ENCODE measurements around the gene CDT1. TPM values are rescaled to one million over a fixed set of nuclear protein-coding genes. Genes with fewer than 3 reads are reported as not detected.
A peak's percentile ranks its signal among the peaks of the same experiment; 100 is the strongest.

Gene CDT1
- total and polyA plus RNA-seq, 2 experiments from 2014 or later, result 5.1 to 5.2 TPM

DNA sequence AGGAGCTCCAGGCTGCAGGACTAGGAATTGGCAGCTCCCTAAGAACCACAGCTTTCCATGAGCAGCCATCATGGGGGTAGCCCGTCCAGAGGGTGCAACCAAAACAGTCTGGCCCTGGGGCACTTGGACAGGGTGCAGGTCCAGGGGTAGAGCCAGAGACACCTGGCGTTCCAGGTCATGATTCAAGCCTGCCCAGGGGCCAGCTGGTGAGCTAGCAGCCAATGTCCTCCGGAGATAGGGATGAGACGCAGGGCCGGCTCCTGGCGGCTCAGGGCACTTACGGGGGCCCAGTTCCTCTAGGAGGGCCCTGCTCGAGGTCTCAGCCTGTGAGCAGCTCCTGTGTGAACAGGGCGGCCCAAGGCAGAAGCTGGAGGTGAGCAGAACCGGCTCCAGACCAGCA is 40.6 kb upstream of the CDT1 start:
- Histone ChIP-seq H3K4me3 (no peak overlapping the region), H3K27me3 (no peaks in the 10 kb centered on the region), H3K4me2 (no peak overlapping the region), H4K20me1 (ENCODE audit: insufficient read depth, poor library complexity, severe bottlenecking) (peaks cover 15% of the 10 kb centered on the region), H3K9me3 (ENCODE audit: low read depth) (no peaks in the 10 kb centered on the region), H3K9me2 (replicated peaks; ENCODE audit: insufficient read depth) (no peaks in the 10 kb centered on the region), H3K27ac (peak overlapping the region; percentile 68), H3K36me3 (replicated peaks; ENCODE audit: insufficient read depth, low read depth) (no peaks in the 10 kb centered on the region), H3K4me1 (ENCODE audit: insufficient read depth) (peaks cover 40% of the 10 kb centered on the region), H3K79me2 (peaks cover 48% of the 10 kb centered on the region), H2AFZ (no peak overlapping the region)
- WGBS (ENCODE audit: low lambda C conversion rate, missing lambda C conversion rate), result 66% methylated on average over 10 of the region's 10 CpGs
- TF ChIP-seq, protein P1, sequence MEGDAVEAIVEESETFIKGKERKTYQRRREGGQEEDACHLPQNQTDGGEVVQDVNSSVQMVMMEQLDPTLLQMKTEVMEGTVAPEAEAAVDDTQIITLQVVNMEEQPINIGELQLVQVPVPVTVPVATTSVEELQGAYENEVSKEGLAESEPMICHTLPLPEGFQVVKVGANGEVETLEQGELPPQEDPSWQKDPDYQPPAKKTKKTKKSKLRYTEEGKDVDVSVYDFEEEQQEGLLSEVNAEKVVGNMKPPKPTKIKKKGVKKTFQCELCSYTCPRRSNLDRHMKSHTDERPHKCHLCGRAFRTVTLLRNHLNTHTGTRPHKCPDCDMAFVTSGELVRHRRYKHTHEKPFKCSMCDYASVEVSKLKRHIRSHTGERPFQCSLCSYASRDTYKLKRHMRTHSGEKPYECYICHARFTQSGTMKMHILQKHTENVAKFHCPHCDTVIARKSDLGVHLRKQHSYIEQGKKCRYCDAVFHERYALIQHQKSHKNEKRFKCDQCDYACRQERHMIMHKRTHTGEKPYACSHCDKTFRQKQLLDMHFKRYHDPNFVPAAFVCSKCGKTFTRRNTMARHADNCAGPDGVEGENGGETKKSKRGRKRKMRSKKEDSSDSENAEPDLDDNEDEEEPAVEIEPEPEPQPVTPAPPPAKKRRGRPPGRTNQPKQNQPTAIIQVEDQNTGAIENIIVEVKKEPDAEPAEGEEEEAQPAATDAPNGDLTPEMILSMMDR (IDR thresholded peaks at IDR 0.05; ENCODE audit: poor library complexity), result no peak
- TF ChIP-seq EZH2phosphoT487 (IDR thresholded peaks at IDR 0.05; ENCODE audit: low read depth, severe bottlenecking, unreplicated experiment) (no peak), EZH2 (IDR thresholded peaks at IDR 0.05; ENCODE audit: borderline replicate concordance) (no peak)
- no peak for DNase-seq (ENCODE audit: low spot score)

DNA sequence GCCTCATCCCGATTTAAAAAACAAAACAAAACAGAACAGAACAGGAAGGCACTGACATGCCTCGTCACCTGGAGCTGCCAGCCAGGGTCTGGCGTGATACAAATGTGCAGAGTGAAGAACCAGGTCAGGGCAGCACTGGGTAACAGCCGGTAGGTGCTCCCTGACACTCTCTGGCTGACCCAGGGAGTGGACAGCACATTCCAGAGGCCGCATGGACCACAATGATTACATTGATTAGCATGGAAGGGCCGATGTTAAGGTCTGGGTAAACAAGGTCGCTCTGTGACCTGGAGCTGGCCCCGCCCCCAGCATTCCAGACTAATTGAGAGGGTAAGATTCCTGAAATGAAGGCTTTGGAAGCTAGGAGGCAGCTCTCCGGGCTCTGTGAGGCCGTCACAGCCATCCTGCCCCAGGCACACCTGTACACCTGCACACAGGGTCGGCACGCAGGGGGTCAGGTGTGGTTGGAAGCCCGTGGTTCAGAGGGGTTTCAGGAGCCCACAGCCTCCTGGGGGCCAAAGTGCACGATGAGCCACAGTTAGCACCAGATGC is 40.0 kb upstream of the CDT1 start:
- no peak overlapping the region for H2AFZ ChIP-seq
- peaks cover 46% of the 10 kb centered on the region for H3K4me1 ChIP-seq (ENCODE audit: insufficient read depth)
- H3K9me2 ChIP-seq (replicated peaks; ENCODE audit: insufficient read depth), result no peaks in the 10 kb centered on the region
- peak overlapping the region; percentile 68 for H3K27ac ChIP-seq
- H3K36me3 ChIP-seq (replicated peaks; ENCODE audit: insufficient read depth, low read depth), result no peaks in the 10 kb centered on the region
- TF ChIP-seq, protein P1 (IDR thresholded peaks at IDR 0.05; ENCODE audit: poor library complexity), result peak; percentile 9
- TF ChIP-seq EZH2 (IDR thresholded peaks at IDR 0.05; ENCODE audit: borderline replicate concordance), result no peak
- peak; percentile 81 for DNase-seq (ENCODE audit: low spot score)
- no peaks in the 10 kb centered on the region for H3K27me3 ChIP-seq
- H3K4me2 ChIP-seq, result peak overlapping the region; percentile 24
- H3K9me3 ChIP-seq (ENCODE audit: low read depth), result no peaks in the 10 kb centered on the region
- peaks cover 52% of the 10 kb centered on the region for H3K79me2 ChIP-seq
- WGBS (ENCODE audit: low lambda C conversion rate, missing lambda C conversion rate), result 30% methylated on average over 14 of the region's 14 CpGs
- peaks cover 15% of the 10 kb centered on the region for H4K20me1 ChIP-seq (ENCODE audit: insufficient read depth, poor library complexity, severe bottlenecking)
- no peak overlapping the region for H3K4me3 ChIP-seq

DNA sequence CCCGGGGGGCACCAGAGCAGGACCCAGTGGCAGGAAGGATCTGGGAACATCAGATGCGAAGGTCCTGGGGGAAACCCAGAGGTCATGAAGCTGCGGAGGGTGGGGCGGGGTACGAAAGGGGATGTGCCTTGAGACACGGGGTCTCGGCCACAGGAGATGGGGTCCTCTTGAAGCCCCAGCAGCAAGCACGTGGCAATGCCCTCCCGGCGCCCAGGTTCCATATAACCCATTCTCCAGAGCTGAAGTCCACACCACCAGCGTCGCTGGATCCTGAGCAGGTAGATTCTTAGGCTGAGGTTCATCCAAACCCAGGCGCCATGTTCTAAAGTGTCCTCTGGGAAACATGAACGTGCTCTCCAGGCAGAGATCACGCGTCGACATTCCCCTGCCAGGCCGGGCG is 39.5 kb upstream of the CDT1 start:
- TF ChIP-seq EZH2phosphoT487 (IDR thresholded peaks at IDR 0.05; ENCODE audit: low read depth, severe bottlenecking, unreplicated experiment), result no peak
- H4K20me1 ChIP-seq (ENCODE audit: insufficient read depth, poor library complexity, severe bottlenecking), result peaks cover 15% of the 10 kb centered on the region
- no peak for DNase-seq (ENCODE audit: low spot score)
- no peaks in the 10 kb centered on the region for H3K27me3 ChIP-seq
- H3K4me1 ChIP-seq (ENCODE audit: insufficient read depth), result peaks cover 48% of the 10 kb centered on the region
- H3K27ac ChIP-seq, result peak overlapping the region; percentile 67
- no peaks in the 10 kb centered on the region for H3K9me2 ChIP-seq (replicated peaks; ENCODE audit: insufficient read depth)
- peak overlapping the region; percentile 24 for H3K4me2 ChIP-seq
- peaks cover 52% of the 10 kb centered on the region for H3K79me2 ChIP-seq
- H2AFZ ChIP-seq, result no peak overlapping the region
- no peaks in the 10 kb centered on the region for H3K36me3 ChIP-seq (replicated peaks; ENCODE audit: insufficient read depth, low read depth)
- no peak overlapping the region for H3K4me3 ChIP-seq
- H3K9me3 ChIP-seq (ENCODE audit: low read depth), result no peaks in the 10 kb centered on the region
- WGBS (ENCODE audit: low lambda C conversion rate, missing lambda C conversion rate), result 94% methylated on average over 19 of the region's 19 CpGs

DNA sequence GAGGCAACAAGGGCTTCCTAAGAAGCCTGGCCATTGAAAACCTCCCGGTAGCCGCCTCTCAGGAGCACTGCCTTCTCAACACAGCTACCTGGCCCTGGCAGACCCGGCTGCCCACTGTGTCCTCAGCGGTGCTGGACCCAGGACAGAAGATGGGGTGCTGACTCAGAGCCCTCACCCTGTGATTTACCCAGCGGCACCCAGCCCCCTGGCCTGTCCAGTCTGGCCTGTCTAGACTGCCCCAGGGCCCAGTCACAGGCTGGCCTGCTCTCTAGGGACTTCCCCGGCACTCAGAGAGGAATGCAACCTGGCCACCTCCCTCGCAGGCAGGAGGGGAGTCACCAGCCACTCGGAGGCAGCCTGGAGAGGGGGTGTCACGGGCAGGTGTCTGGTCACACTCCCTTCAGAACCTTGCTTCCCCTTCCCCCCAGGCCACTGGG is 38.7 kb upstream of the CDT1 start:
- H3K27me3 ChIP-seq, result no peaks in the 10 kb centered on the region
- no peak overlapping the region for H2AFZ ChIP-seq
- peaks cover 15% of the 10 kb centered on the region for H4K20me1 ChIP-seq (ENCODE audit: insufficient read depth, poor library complexity, severe bottlenecking)
- no peaks in the 10 kb centered on the region for H3K9me3 ChIP-seq (ENCODE audit: low read depth)
- no peak overlapping the region for H3K4me3 ChIP-seq
- peak overlapping the region; percentile 8 for H3K4me2 ChIP-seq
- peaks cover 56% of the 10 kb centered on the region for H3K79me2 ChIP-seq
- H3K9me2 ChIP-seq (replicated peaks; ENCODE audit: insufficient read depth), result no peaks in the 10 kb centered on the region
- peaks cover 47% of the 10 kb centered on the region for H3K4me1 ChIP-seq (ENCODE audit: insufficient read depth)
- H3K36me3 ChIP-seq (replicated peaks; ENCODE audit: insufficient read depth, low read depth), result no peaks in the 10 kb centered on the region
- 47% methylated on average over 8 of the region's 9 CpGs for WGBS (ENCODE audit: low lambda C conversion rate, missing lambda C conversion rate)
- peak overlapping the region; percentile 67 for H3K27ac ChIP-seq
- DNase-seq (ENCODE audit: low spot score), result peak; percentile 83
- TF ChIP-seq, protein P1 (IDR thresholded peaks at IDR 0.05; ENCODE audit: poor library complexity), result no peak
- TF ChIP-seq EZH2 (IDR thresholded peaks at IDR 0.05; ENCODE audit: borderline replicate concordance) (no peak), EZH2phosphoT487 (IDR thresholded peaks at IDR 0.05; ENCODE audit: low read depth, severe bottlenecking, unreplicated experiment) (no peak)
